Measurements from ENCODE around the gene FRMD5. TPM values are rescaled to one million over a fixed set of nuclear protein-coding genes. Genes with fewer than 3 reads are reported as not detected.

The FRMD5 gene
- total and polyA plus RNA-seq, 2 donors (not counting 1 experiment from before 2014, with no cell fraction given) = not detected

DNA sequence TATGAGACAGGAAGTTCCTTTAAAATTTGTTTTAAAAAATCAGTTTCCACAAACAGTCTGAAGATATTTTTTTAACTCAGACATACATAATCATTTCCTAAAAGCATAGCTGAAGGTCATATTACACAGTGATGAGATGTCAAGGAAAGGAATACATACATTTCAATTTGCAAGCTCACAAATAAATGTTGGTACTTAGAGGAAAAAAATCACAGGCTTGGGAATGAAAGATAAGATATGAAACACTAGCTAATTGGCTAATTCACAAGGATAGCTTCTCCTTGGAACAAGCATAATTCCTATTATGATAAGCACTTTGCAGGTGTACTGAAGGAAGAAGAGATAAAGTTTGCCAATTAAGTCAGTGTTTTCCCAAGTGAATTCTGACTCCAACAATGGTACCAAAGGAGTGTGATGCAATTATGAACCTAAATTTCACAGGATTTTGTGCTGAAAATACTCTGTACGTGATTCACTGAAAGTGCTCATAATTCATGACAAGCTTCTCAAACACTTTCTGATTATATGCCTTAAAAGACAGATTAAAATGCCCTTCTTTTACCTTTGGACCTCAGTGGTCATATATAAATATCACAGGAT lies 112.4 kb downstream of the FRMD5 start:
- peaks cover 16% of the 10 kb centered on the region for H3K4me1 Mint-ChIP-seq
- no peaks in the 10 kb centered on the region for H3K36me3 ChIP-seq (replicated peaks in 1 of 2; ENCODE audit: control extremely low read depth in 1 of 2, control insufficient read depth in 1 of 2, extremely low read depth in 1 of 2, insufficient read depth in 2 of 2, low read length in 1 of 2)
- no peak overlapping the region for H2AFZ ChIP-seq (ENCODE audit: insufficient read depth, low read depth, low read length, poor library complexity, severe bottlenecking)
- H3K27ac ChIP-seq (ENCODE audit: low read length in 2 of 2) = no peak overlapping the region
- H3K9me3 Mint-ChIP-seq (ENCODE audit: insufficient read depth) = peaks cover 2% of the 10 kb centered on the region
- intact Hi-C loops (cut with micrococcal nuclease) = no loop called here
- H3K4me2 ChIP-seq (replicated peaks; ENCODE audit: low read depth, low read length, poor library complexity, severe bottlenecking) = no peak overlapping the region
- TF ChIP-seq EZH2 (IDR thresholded peaks at IDR 0.05; ENCODE audit: borderline replicate concordance, insufficient read depth, low read depth, low read length, poor library complexity, severe bottlenecking) (no peak), CTCF (IDR thresholded peaks at IDR 0.05) (no peak)
- no peak overlapping the region for H3K27ac Mint-ChIP-seq
- ATAC-seq (ENCODE audit: low read depth) (no peak), DNase-seq (no peak)
- no peaks in the 10 kb centered on the region for H3K4me1 ChIP-seq (ENCODE audit: control insufficient read depth in 2 of 2, insufficient read depth in 2 of 2, low read length in 2 of 2)
- peaks cover 0 to 3% (median 0%) of the 10 kb centered on the region in 4 experiments for H3K27me3 ChIP-seq (replicated peaks in 1 of 4; ENCODE audit: control extremely low read depth in 1 of 4, control insufficient read depth in 3 of 4, insufficient read depth in 4 of 4, low read length in 3 of 4)
- no peak overlapping the region for H3K9ac ChIP-seq (ENCODE audit: low read length)
- WGBS (ENCODE audit: insufficient coverage) = 100% methylated on average over 1 of the region's 1 CpG
- no peak overlapping the region for H3K4me3 ChIP-seq (ENCODE audit: control extremely low read depth in 1 of 5, extremely low read depth in 1 of 5, insufficient read depth in 1 of 5, low read depth in 2 of 5, low read length in 4 of 5)
- H3K9me3 ChIP-seq (ENCODE audit: control extremely low read depth in 1 of 3, control insufficient read depth in 2 of 3, insufficient read depth in 1 of 3, low read length in 2 of 3) = peaks cover 0 to 2% (median 0%) of the 10 kb centered on the region in 3 donors
- H3K27me3 Mint-ChIP-seq = peaks cover 4% of the 10 kb centered on the region
- ChIA-PET POLR2A (no interaction called here), CTCF (interaction anchor here (0.6 kb wide), 1 partner anchor 341 kb away, joined by 4 read pairs; no protein-coding TSS in a partner anchor)
- no peaks in the 10 kb centered on the region for H4K20me1 ChIP-seq (ENCODE audit: control insufficient read depth, insufficient read depth, low read length, poor library complexity, severe bottlenecking)
- no peak overlapping the region for H3K4me3 Mint-ChIP-seq
- H3K79me2 ChIP-seq (ENCODE audit: control insufficient read depth, insufficient read depth, low read length) = no peaks in the 10 kb centered on the region
